Gastroesophageal sphincter (tissue), 4 donors: ENCODE results near the gene RNF157. TPM values are rescaled to one million over a fixed set of nuclear protein-coding genes. Genes with fewer than 3 reads are reported as not detected.
"Not testable (repeated sequence)": the region's sequence is repeated elsewhere in the genome, so short reads cannot be mapped to it uniquely, and the experiment has no call there.

Experiments used
- ATAC-seq: fragments of 150-250 bp; one replicate; pipeline ENCODE4 v1.9.1; 2016; ENCODE audit warnings: mild to moderate bottlenecking, moderate library complexity
- H3K27ac ChIP-seq, 4 donors: fragments of 200-600 bp; sonication (generic) in 3 of 4; 1 replicate in 3 of 4; 2 replicates in 1 of 4; pipeline ENCODE4 v1.5.1; 2016 to 2019
- H3K27me3 ChIP-seq: fragments of 200-600 bp; sonication (generic); one replicate; pipeline ENCODE4 v1.5.1; 2019
- H3K36me3 ChIP-seq, 2 donors: fragments of 200-600 bp; sonication (generic); one replicate each; pipeline ENCODE4 v1.5.1; 2019; ENCODE audit warnings: control low read depth in 1 of 2
- H3K4me1 ChIP-seq, 3 donors: fragments of 200-600 bp; sonication (generic); 1 replicate in 2 of 3; 2 replicates in 1 of 3; pipeline ENCODE4 v1.5.1; 2016 to 2019; ENCODE audit warnings: control low read depth in 2 of 3
- H3K4me3 ChIP-seq, 2 donors: fragments of 200-600 bp; sonication (generic); one replicate each; pipeline ENCODE4 v1.5.1; 2019; ENCODE audit warnings: mild to moderate bottlenecking in 1 of 2, moderate library complexity in 1 of 2
- H3K9me3 ChIP-seq, 3 donors: fragments of 200-600 bp; sonication (generic); one replicate each; pipeline ENCODE4 v1.5.1; 2017 to 2019; ENCODE audit warnings: control low read depth in 2 of 3
- EP300 ChIP-seq: sonication (generic); formaldehyde crosslinking; IDR thresholded peaks from one replicate; pipeline ENCODE4 v1.6.1; 2017; ENCODE audit warnings: antibody characterized with exemption, mild to moderate bottlenecking
- POLR2A ChIP-seq, 2 donors: fragments of 450-650 bp; IDR thresholded peaks; one replicate each; pipeline ENCODE4 v1.6.1; 2017; ENCODE audit warnings: antibody characterized with exemption in 2 of 2, mild to moderate bottlenecking in 2 of 2, moderate library complexity in 1 of 2
- POLR2AphosphoS5 ChIP-seq: sonication (generic); formaldehyde crosslinking; IDR thresholded peaks from one replicate; pipeline ENCODE4 v1.6.1; 2017; ENCODE audit warnings: antibody characterized with exemption
- WGBS, 2 donors: methylation state at CpG; one replicate each; pipeline ENCODE4 v1.1.5; 2018; ENCODE audit warnings: low coverage in 1 of 2; 5-methylcytosine and 5-hydroxymethylcytosine counted together
- total RNA-seq, 4 donors: library from RNA; depleted of rRNA; stranded (reverse); fragments of >200 nt; gene quantifications; one replicate each; pipeline ENCODE4 v1.1.0, GENCODE V29; 2016
- TF ChIP-seq, protein P1 (sequence below), 4 experiments: fragments of 200-600 bp in 2 of 4; fragments of 450-650 bp in 2 of 4; sonication (generic) in 1 of 4; IDR thresholded peaks; one replicate each; pipeline ENCODE4 v1.5.1; 2017 to 2019; ENCODE audit warnings: antibody characterized with exemption in 4 of 4, mild to moderate bottlenecking in 2 of 4, moderate library complexity in 2 of 4

The RNF157 gene
- total RNA-seq, 4 donors from 2014 or later: 2.5 to 8.1 (median 3.3) TPM

DNA sequence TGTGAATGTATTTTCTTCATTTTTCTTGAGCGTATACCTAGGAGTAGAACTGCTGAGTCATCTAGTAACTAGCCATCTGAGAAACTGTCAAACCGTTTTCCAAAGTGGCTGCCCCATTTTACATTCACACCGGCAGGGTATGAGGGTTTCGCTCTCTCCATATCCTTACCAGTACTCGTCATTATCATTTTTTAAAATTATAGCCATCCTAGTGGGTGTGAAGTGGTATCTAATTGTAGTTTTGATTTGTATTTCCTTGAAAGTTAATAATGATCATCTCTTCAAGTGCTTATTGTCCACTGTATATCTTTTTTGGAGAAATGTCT is 6.0 kb downstream of the RNF157 start:
- Histone ChIP-seq H3K27ac (no peak overlapping the region), H3K4me1 (peaks cover 0 to 2% (median 0%) of the 10 kb centered on the region in 3 donors), H3K36me3 (no peaks in the 10 kb centered on the region), H3K4me3 (no peak overlapping the region), H3K27me3 (peaks cover 12% of the 10 kb centered on the region), H3K9me3 (no peaks in the 10 kb centered on the region)
- 80 to 82% methylated on average over 4 to 5 of the region's 5 CpGs for WGBS, 2 donors
- TF ChIP-seq POLR2AphosphoS5 (no peak), POLR2A (IDR thresholded peaks at IDR 0.05) (no peak), EP300 (no peak)
- TF ChIP-seq, protein P1, sequence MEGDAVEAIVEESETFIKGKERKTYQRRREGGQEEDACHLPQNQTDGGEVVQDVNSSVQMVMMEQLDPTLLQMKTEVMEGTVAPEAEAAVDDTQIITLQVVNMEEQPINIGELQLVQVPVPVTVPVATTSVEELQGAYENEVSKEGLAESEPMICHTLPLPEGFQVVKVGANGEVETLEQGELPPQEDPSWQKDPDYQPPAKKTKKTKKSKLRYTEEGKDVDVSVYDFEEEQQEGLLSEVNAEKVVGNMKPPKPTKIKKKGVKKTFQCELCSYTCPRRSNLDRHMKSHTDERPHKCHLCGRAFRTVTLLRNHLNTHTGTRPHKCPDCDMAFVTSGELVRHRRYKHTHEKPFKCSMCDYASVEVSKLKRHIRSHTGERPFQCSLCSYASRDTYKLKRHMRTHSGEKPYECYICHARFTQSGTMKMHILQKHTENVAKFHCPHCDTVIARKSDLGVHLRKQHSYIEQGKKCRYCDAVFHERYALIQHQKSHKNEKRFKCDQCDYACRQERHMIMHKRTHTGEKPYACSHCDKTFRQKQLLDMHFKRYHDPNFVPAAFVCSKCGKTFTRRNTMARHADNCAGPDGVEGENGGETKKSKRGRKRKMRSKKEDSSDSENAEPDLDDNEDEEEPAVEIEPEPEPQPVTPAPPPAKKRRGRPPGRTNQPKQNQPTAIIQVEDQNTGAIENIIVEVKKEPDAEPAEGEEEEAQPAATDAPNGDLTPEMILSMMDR (IDR thresholded peaks at IDR 0.05): no peak
- ATAC-seq: no peak

- H3K36me3 ChIP-seq: no peaks in the 10 kb centered on the region
- H3K9me3 ChIP-seq: no peaks in the 10 kb centered on the region
- no peaks in the 10 kb centered on the region for H3K4me1 ChIP-seq
- 94 to 97% methylated on average over 4 to 6 of the region's 6 CpGs for WGBS, 2 donors
- no peak overlapping the region for H3K27ac ChIP-seq
- ATAC-seq: no peak
- H3K4me3 ChIP-seq: no peak overlapping the region
- no peak for TF ChIP-seq POLR2A (IDR thresholded peaks at IDR 0.05)
- no peak for TF ChIP-seq EP300
- TF ChIP-seq POLR2AphosphoS5: no peak
- TF ChIP-seq, protein P1 (IDR thresholded peaks at IDR 0.05): no peak
- peaks cover 9% of the 10 kb centered on the region for H3K27me3 ChIP-seq
These were observed 6.5 kb downstream of the RNF157 start for GRCh38 chr17:76233588-76234353.

GRCh38 chr17:76232342-76232741 is 8.0 kb downstream of the RNF157 start:
- ATAC-seq: no peak
- no peak overlapping the region for H3K4me3 ChIP-seq
- 53 to 64% methylated on average over 2 of the region's 2 CpGs for whole genome bisulfite sequencing, 2 donors
- H3K36me3 ChIP-seq: no peaks in the 10 kb centered on the region
- no peaks in the 10 kb centered on the region for H3K4me1 ChIP-seq
- peaks cover 7% of the 10 kb centered on the region for H3K27me3 ChIP-seq
- no peak overlapping the region for H3K27ac ChIP-seq
- no peaks in the 10 kb centered on the region for H3K9me3 ChIP-seq
- no peak for TF ChIP-seq EP300
- TF ChIP-seq POLR2AphosphoS5: no peak
- no peak for TF ChIP-seq POLR2A (IDR thresholded peaks at IDR 0.05)
- TF ChIP-seq, protein P1 (IDR thresholded peaks at IDR 0.05): no peak

DNA sequence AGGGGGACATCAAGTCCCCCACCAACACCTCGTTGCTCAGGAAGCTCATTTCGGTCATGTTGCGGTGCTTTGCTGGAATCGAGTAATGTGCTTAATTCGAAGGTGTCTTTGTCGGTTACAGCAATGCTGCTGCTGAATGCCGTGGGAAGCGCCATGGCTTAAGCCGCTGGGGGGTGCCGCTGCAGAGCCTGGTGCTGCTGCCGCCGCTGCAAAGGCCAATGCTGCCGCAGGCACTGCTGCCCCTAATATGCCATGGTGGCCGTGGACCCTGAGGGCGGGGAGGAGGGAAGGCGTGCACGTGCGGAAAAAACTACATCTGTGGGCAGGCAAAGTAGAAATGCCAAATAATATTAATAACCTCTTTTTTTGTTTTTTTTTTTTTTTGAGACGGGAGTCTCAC is 13.5 kb downstream of the RNF157 start:
- not testable (repeated sequence) for H3K4me3 ChIP-seq, H3K4me1 ChIP-seq, ATAC-seq, H3K27ac ChIP-seq, H3K36me3 ChIP-seq, H3K9me3 ChIP-seq
- 77 to 98% methylated on average over 6 to 12 of the region's 19 CpGs for WGBS, 2 donors
- peaks cover 13% of the 10 kb centered on the region for H3K27me3 ChIP-seq

GRCh38 chr17:76225373-76226086 is 14.8 kb downstream of the RNF157 start:
- not testable (repeated sequence) for H3K9me3 ChIP-seq, H3K4me3 ChIP-seq, H3K27ac ChIP-seq, ATAC-seq, H3K4me1 ChIP-seq, H3K36me3 ChIP-seq
- 65 to 76% methylated on average over 2 to 6 of the region's 7 CpGs for WGBS, 2 donors
- peaks cover 13% of the 10 kb centered on the region for H3K27me3 ChIP-seq

GRCh38 chr17:76223802-76224201 is 16.5 kb downstream of the RNF157 start:
- TF ChIP-seq, protein P1 (IDR thresholded peaks at IDR 0.05): no peak
- TF ChIP-seq POLR2A (IDR thresholded peaks at IDR 0.05) (no peak), POLR2AphosphoS5 (no peak), EP300 (no peak)
- no peak for ATAC-seq
- Histone ChIP-seq H3K27me3 (peaks cover 7% of the 10 kb centered on the region), H3K36me3 (no peaks in the 10 kb centered on the region), H3K4me1 (no peaks in the 10 kb centered on the region), H3K9me3 (no peaks in the 10 kb centered on the region), H3K4me3 (no peak overlapping the region), H3K27ac (no peak overlapping the region)
- 89 to 100% methylated on average over 1 of the region's 1 CpG for WGBS, 2 donors
